Esophagus muscularis mucosa (tissue), 4 donors: ENCODE results near the gene SLC41A3.

ENCODE experiments used
- CTCF ChIP-seq, 3 experiments: fragments of 200-600 bp in 2 of 3; fragments of 450-650 bp in 1 of 3; sonication (generic) in 2 of 3; IDR thresholded peaks; one replicate each; pipeline ENCODE4 v1.5.1; 2017 to 2019; ENCODE audit warnings: antibody characterized with exemption in 3 of 3, mild to moderate bottlenecking in 2 of 3, moderate library complexity in 1 of 3
- EP300 ChIP-seq: sonication (generic); formaldehyde crosslinking; IDR thresholded peaks from one replicate; pipeline ENCODE4 v1.6.1; 2017; ENCODE audit warnings: antibody characterized with exemption
- POLR2AphosphoS5 ChIP-seq, 2 donors: sonication (generic); formaldehyde crosslinking; IDR thresholded peaks; one replicate each; pipeline ENCODE4 v1.6.1; 2017; ENCODE audit warnings: antibody characterized with exemption in 2 of 2

GRCh38 chr3:126039870-126040269 is 44.1 kb downstream of the SLC41A3 start:
- TF ChIP-seq CTCF (IDR thresholded peaks at IDR 0.05) (no peak), EP300 (no peak), POLR2AphosphoS5 (IDR thresholded peaks at IDR 0.05) (no peak)
